HG02588 (cell line): ENCODE data around the gene GNG3.
A peak's percentile ranks its signal among the peaks of the same experiment; 100 is the strongest.
"Not testable (repeated sequence)": the region's sequence is repeated elsewhere in the genome, so short reads cannot be mapped to it uniquely, and the experiment has no call there.

Experiments
- ATAC-seq: cut with Tn5 transposase; IDR thresholded peaks from one replicate; pipeline ENCODE4 v1.9.1; 2021; ENCODE audit warnings: mild to moderate bottlenecking, moderate library complexity; ENCODE audit not compliant: unreplicated experiment

GNG3 gene

DNA sequence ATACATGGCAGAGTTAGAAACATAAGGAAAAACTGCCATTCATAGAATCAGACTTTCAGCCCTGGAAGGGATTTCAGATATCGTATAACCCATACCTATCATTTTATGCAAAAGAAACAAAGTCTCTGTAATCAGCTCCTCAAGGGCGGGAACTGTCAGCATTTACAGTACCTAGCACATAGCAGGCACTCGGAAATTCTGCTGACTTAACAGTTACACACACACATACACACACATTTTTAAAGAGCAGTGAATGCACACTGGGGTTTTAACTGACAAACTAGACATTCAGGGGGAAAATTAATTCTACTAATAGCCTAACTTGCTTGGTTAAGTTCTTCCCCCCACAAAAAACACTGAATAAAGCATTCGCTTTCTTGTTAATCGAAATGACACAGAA lies 8.7 kb downstream of the GNG3 start:
- no peak for ATAC-seq

DNA sequence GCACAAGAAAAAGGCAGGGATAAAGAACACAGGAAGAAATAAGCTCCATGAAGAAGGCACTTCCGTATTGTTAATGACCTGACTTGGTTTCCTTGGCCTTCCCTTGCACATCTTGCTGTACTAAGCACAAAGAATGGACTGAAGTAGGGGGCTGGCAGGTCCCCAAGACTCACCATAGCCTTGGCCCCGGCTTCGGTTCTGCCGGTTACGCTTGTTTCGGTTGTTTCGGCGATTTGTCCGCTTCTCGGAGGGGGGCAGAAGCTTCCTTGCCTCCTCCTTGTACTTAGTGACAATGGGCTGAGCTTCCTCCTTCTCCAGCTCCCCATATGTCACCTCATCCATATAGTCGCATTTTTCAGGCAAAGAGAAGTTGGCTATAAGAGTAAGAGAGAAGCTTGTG lies 9.3 kb downstream of the GNG3 start:
- ATAC-seq = no peak

DNA sequence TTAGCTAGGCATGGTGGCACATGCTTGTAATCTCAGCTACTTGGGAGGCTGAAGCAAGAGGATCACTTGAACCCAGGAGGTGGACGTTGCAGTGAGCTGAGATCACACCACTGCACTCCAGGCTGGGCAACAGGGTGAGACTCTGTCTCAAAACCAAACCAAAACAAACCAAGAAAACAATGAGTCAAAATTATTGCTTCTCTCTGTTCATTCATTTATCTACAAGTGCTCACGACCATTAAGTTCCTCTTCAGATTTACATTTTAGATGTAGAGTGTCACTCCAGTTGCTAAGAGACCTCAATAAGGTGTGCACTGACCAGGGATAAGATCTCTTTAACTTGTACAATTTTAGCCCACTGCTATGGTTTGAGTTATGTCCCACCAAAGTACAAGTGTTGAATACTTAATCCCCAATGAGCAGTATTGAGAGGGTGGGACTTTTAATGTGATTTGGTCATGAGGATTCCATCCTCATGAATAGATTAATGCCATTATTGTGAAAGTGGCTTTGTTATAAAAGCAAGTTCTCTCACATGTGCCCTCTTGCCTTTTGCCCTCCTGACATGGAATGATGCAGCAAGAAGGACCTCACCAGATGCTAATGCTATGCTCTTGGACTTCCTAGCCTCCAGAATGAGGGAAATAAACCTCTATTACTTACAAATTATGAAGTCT lies 12.0 kb downstream of the GNG3 start:
- ATAC-seq = no peak

DNA sequence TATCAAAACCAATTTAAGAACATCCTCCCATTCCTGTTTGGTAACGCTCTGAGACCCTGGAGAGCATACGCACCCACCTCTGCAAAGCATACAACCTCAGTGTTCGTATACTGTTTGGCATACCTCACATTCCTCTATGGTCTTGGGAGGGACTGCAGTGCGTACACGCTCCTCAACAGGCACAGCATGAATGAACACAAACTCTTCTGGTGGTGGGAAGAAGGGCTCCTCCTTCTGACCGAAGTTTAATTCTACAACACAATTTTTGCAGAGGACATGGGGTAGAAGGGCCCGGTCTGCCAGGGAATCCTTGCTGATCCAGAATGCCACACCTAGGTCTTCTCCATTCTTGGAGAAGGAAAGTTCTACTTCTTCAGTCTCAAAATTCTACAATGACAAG lies 14.5 kb downstream of the GNG3 start:
- no peak for ATAC-seq

DNA sequence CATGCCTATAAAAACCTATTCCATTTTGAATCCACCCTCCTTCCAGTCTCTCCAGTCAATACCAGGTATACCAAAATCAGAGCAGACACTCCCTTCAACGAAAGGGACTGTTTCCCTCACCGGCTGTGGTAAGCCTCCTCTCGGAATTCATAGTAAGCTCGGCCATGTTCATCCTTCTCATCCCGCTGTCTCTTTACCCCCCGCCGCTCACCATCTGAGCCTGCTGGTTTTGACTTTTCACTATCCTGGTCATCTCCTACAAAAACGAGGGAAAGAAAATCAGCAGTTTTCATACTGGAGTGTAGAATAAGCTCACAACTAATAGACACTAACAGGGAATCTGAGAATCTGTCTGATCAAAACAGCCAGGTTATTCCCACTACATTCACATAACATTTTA lies 16.7 kb downstream of the GNG3 start:
- ATAC-seq = no peak

DNA sequence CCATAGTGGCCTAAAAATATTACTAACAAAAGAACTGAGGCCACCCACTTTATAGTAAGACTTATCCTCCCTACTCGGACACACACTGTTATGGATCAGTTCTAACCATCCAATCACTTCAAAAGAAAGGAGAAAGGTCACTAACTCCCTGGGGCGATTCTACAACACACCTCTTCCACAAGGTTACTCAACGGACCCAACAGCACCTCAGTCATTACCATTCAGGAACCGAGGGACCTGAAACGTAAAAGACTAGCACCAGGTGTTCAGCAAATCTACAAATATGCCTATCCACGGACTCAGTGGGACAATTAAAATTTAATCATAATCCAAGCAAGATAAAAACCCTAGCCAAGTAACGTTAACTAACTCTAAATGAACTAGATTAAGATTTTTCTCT lies 18.2 kb downstream of the GNG3 start:
- no peak for ATAC-seq

DNA sequence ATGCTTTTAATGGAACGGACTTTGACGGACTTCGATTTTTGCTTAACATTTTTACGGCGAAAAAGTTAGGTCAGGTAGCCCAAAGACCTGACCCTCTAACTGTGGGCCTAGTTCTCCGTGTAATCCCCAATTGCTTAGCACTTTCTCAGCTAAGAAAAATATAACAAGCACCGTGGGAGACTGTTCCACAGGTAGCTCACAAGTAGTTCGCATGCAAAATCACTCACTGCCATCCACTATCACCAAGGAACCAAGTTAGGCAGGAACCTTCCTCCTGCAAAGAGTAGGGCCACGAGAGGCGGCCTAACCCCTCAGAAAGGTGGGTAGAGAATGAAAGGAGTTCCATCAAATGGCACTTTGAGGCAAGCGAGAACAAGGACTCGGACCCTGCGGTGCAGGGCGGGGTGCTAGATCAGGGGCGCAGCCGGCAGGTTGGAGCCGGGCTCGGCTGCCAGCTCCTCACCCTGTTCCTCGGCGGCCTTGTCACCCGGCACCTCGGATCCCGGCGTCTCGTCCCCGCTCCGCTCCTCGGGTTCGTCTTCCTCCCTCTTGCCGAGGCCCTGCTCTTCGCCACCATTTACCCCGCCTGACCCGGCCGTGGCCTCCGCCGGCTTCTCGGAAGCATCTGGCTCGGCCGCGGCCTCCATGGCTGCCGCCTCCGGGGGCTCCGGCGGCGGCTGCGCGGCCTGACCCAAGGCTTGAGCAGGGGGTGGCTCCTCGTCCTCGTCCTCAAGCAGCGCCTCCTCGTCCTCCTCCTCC lies 18.9 kb downstream of the GNG3 start:
- ATAC-seq = peak; percentile 5

DNA sequence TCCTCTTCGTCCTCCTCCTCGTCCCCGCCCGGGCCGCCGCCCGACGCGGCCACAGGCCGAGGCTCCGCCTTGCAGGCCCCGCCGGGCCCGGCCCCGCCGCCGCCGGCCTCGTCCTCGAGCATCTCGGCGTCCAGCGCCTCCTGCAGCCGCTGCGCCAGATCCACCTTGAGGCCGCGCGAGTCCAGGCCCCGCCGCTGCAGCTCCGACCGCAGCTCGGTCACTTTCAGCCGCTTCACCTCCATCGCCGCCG lies 19.4 kb downstream of the GNG3 start:
- no peak for ATAC-seq

DNA sequence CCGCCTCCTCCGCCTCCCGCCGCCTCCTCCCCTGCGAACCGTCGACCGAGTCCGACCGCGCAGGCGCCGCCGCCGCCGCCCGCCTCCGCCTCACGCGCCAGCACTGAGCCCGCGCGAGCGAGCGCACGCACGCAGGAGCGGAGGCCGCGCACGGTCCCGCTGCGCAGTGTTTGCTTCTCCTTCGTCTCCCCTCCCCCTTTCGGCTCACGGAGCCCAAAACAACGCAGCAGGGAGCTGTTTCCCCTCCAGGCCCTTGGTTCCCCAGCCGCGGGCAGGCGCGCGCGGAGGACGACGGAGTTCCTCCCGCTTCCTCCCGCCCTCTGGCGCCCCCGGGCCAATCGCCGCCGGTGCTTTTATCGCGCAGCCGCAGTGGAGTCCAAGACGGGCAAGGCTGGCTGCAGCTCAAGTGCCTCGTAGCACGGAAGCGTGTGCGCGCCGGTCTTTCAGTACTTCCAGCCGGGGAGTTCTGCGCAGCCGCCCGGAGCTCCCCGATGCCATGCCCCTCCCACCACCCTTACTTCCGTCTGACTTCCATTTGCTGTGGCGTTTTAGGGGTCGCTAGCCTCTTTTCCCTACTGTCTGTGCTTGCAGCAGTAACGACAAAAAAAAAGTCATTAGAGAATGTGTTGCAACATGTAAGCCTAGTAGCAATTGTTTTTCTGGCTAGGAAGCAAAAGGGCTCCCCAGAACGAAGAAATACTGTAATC lies 19.8 kb downstream of the GNG3 start, which contains the start of gene HNRNPUL2:
Gene HNRNPUL2, minus strand, starts transcription at position 293 of the 707 bp plus-strand sequence. CDS start 301 bp downstream, outside the sequence.
- peak; percentile 69 for ATAC-seq

DNA sequence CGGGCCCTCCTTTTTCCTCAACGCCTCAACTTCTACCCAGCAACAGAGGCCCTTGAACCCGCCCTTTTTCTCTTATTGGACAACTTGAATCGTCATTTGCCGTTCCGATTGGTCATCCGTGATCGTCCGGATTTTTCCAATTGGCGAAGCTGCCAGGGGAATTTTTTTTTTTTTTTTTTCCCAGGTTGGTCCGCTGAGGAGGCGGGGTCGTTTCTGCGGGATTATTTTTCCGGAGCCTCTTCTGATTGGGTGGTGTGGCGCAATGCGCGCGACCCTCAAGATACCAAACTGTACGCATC lies 20.3 kb downstream of the GNG3 start:
- peak; percentile 50 for ATAC-seq

DNA sequence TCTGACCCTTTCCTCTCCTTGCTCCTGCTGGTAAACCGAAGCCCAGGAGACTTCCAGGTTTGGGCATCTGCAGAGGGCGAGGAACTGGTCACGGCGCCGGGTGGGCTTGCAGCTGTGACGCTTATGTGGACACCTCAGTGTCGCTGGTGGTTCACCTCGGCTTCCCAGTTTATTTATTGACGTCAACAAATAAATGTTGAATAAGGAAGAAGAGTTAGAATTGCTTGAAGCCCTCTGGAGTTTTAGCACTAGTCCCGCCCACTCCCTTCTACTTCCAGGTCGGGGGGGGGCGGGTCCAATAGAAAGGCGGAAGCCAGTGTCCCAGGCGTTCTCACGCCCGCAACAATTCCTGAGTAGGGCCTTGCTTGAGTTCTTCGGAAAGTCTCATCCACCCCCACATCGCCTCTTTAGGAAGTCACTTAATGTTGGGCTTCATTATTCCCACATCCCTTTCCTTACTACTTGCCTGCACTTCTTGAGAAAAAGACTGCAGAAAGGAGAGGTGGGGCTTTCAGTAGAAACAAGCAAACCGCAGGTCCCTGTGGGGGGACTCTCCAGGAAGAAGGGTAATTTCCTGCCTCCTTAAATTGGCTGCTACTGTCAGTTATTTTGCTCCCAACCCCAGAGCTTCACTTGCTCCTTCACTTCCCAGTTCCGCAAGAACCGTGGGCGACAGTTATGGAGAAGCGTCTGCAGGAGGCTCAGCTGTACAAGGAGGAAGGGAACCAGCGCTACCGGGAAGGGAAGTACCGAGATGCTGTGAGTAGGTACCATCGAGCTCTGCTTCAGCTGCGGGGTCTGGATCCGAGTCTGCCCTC lies 20.9 kb downstream of the GNG3 start, which contains the start of gene TTC9C:
Gene TTC9C, plus strand, starts transcription at position 316 of the 818 bp plus-strand sequence. Its CDS starts 363 bp downstream, at position 679.
- ATAC-seq = peak; percentile 14

DNA sequence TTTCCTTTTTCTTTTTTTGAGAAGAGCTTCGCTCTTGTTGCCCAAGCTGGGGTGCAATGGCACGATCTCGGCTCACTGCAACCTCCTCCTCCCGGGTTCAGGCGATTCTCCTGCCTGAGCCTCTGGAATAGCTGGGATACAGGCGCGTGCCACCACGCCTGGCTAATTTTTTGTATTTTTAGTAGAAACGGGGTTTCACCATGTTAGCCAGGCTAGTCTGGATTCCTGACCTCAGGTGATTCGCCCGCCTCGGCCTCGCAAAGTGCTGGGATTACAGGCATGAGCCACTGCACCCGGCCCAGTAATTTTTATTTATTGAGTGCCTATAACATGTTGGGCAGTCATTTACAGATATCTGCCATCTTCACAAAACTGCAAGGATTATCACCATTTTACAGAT lies 22.6 kb downstream of the GNG3 start:
- not testable (repeated sequence) for ATAC-seq

DNA sequence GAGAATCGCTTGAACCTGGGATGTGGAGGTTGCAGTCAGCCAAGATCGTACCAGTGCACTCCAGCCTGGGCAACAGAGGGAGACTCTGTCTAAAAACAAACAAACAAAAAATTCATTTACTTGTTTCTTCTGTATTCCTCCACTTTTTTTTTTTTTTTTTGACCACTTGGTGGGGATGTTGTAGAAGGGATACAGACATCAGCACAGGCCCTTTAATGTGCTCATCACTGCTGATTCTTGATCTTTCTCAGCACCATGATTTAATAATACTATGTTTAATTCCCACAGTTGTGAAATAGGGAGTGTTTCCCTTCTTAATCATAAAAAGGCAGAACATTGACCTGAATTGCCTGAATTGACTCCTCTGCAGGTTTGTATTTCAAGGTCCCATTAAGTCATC lies 25.4 kb downstream of the GNG3 start:
- ATAC-seq = no peak

DNA sequence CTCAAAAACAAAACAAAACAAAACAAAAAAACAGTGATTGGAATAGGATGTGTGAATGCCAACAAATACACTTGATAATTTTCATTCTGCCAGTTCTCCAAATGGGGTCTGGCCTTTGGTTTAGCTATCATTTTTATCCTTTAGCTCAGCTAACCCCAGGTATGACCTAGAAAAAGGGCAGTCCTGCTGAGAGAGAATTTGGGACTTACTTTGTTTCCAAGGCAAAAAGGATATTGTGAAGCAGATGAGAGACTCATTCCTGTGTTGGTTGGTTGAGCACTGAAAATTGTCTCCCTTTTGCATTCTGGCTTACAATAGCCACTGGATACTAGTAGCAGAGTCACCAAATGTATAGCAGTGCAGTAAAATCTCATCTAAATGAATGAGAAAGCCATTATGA lies 29.7 kb downstream of the GNG3 start:
- no peak for ATAC-seq

DNA sequence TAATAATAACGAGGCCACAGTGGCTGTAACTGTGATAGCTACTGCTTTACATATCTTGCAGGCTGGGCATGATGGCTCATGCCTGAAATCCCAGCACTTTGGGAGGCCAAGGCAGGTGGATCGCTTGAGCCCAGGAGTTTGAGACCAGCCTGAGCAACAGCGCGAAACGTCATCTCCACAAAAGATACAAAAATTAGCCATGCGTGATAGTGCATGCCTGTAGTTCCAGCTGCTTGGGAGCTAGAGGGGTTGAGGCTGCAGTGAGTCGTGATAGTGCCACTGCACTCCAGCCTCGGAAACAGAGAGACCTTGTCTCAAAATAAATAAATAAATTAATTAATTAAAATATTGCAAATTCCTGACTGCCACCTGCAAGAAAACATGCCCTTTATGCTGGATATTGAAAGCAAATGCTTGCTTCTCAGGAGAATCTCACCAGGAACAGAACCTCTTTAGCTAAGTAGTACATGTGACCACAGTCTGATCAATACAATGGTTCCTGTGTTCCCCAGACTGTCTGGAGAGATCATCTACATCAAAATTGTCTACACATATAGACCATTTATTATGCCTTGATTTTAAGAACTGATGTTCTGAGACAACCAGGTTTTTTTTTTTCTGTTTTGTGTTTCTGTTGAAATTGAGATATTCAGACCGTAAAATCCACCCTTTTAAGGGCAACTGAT lies 40.1 kb downstream of the GNG3 start:
- ATAC-seq = no peak

DNA sequence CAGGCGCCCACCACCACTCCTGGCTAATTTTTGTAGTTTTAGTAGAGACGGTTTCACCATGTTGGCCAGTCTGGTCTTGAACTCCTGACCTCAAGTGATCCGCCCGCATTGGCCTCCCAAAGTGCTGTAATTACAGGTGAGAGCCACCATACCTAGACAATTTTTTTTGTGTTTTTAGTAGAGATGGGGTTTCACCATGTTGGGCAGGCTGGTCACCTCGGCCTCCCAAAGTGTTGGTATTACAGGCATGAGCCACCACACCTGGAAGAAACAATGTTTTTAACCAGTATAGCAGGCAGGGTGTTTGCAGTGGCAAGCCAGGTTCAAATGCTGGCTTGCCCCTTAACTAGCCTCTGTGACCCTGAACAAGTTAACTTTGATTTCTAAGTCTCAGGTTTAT lies 42.5 kb downstream of the GNG3 start:
- not testable (repeated sequence) for ATAC-seq

DNA sequence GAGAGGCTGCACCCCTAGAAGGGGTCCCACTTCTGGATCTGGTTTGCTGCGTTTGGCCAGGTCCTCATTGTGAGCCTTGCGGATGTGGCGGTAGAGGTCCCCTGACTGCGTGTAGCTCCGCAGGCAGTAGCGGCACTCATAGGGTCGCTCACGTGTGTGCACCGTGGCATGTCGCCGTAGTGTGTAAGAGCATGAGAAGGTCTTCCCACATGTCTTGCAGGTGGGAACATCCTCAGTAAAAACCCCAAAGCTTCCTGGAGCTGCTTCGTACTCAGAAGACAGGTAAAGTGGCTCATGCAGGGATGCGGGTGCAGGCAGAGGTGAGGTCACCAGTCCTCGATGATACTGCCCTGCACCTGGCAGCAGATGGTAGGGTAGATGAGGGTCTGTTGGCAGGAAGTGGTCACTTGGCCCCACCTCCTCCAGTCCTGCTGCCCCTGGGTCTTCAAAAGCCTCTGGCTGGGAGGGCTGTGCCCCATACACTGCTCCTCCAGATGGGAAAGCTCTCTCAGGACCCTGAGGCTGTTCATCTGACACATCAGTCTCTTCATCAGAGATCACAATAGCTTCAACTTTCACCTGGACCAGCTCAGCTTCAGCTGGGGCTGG lies 44.8 kb downstream of the GNG3 start:
- no peak for ATAC-seq

DNA sequence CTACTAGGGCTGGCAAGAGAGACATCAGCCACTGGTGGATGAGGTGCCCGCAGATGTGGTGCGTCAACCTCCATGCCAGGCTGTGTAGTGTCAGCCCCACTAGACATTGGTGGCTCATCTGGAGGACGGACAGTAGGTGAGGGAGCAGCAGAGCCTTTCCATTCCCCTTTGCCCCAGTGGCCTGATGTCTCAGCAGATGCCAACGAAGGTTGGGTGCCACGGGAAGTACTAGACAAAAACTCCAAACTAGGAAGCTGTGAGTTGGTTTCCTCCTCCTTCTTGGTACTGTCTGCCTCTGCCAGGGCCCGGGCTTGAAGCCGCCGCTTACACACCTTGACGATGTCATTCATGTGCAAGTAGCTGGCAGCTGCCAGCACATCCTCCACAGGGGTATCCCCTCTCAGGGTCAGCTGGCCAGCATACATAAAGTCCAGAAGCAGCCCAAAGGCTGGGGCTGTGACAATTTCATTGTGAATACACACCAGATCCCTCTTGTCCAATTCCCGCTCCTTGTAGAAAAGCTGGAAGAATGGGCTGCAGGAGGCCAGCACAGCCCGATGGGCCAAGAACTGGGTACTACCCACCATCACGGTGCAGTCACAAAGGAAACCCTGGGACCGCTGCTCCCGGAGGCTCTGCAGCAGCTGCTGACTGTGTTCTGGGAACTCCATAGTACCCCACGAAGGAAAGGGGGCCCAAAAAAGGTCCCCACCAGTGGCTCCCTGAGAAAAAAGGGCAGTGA lies 45.7 kb downstream of the GNG3 start:
- ATAC-seq = no peak

DNA sequence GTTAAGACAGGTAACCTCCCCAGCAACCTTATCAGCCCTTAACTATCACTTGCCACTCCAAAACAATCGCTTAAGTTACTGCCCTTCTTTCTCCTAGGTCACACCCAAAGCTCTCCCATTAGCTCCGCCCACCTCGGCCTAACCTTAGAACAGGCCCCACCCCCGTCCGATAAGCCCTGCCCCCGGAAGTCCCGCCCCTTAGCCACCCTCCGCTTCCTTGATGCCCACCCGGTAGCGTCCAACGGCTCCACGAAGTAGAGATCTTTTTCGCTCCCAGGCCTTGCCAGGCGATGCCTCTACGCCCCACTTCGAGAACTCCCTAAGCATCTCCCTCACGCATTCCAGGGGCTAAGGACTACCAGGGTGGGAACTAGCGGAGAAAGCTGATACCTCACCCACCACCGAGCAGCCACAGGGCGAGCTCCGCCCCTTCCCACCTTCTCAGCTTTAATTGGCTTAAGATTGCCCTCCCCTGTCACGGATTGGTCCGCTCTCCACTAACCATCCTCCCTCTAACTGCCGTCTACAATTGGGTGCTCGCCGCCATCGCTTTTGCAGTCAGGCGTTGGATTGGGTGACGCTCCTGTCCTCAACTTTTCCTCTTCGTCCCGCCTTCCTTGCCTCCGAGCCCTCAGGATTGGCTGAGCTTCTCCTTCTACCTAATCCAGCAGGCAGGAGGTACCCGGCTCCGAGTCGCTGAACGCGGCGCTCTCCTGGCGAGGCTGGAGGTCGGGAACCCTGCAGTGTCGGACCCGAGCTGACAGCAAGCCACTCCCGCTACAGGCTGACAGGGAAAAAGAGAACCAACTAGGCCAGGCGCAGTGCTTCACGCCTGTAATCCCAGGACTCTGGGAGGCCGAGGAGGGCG lies 46.5 kb downstream of the GNG3 start, which contains the start of gene ZBTB3:
Gene ZBTB3, minus strand, starts transcription at position 425 of the 868 bp plus-strand sequence. CDS start 496 bp downstream, outside the sequence.
- peak; percentile 89 for ATAC-seq
